GM18868 (cell line): Measurements from ENCODE around the gene LRRC17.

Experiments
- ATAC-seq: cut with Tn5 transposase; IDR thresholded peaks from one replicate; pipeline ENCODE4 v1.9.1; 2021; ENCODE audit warnings: mild to moderate bottlenecking, moderate library complexity; ENCODE audit not compliant: unreplicated experiment

The LRRC17 gene

GRCh38 chr7:102985176-102985783 is 72.5 kb downstream of the LRRC17 start:
- ATAC-seq: no peak

DNA sequence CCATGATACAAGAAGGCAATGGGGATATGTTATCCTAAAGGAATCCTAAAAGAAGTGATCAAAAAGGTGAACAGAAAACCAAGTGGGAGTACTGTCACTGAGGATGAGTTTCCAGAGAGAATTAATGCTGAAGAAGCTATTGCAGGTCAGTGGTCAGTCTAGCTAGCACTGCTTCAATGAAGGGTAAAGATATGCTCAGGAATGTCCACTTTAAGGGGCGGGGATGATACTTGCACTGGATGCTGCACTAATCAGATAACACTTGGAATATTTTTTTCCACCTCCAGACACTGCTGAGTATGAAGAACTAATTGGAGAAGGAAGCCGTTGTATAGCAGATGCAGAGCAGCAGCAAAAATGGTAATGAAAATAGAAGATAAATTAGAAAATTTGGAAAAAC is 75.3 kb downstream of the LRRC17 start:
- no peak for ATAC-seq

- no peak for ATAC-seq
Measured at GRCh38 chr7:102988631-102989560, 76.1 kb downstream of the LRRC17 start.

GRCh38 chr7:102990642-102991041 is 77.8 kb downstream of the LRRC17 start:
- no peak for ATAC-seq

- ATAC-seq: no peak
Measured at GRCh38 chr7:102991077-102991539, 78.3 kb downstream of the LRRC17 start.

DNA sequence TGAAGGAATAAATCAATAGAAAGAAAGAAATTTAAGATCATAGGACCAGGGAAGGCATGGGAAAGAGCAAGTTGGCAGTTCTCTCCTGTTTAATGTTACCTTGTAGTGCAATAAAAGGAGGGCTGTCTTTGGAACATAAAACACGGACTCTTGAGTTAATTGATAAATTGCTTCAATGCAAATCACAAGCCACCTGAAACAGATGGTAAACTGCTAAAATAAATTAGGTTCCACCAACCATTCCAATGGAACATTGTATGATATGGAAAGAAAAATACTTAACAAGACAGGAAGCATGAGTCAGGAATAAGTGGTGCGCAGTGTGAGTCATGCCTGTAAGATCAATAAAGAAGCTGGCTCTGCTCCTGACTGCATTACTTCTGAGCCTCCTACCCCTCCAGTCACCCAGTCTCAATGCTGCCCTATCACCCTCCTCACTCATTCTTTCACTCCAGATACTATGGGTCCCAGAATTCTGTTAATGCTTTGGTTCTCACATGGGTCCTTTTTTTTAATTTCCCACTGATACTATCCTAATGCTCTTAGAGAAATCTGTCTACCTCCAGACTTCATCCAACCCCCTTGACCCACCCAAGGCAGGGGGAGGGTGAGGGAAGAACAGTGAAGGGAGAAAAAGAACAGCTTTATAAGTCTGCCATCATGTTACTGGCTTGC is 78.9 kb downstream of the LRRC17 start:
- ATAC-seq: no peak

DNA sequence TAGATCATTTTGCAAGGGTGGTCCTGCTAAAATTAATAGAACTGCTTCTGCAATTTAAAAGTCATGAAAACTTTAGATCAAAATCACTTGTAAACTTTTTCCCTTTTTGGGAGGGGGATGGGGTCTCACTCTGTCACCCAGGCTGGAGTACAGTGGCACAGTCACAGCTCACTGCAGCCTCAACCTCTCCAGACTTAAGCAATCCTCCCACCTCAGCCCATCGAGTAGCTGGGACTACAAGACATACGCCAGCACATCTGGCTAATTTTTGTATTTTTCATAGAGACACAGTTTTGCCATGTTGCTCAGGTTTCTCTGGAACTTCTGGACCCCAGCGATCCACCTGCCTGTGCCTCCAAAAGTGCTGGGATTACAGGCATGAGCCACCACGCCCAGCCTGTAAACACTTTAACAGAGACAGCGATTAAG is 79.7 kb downstream of the LRRC17 start:
- ATAC-seq: no peak

DNA sequence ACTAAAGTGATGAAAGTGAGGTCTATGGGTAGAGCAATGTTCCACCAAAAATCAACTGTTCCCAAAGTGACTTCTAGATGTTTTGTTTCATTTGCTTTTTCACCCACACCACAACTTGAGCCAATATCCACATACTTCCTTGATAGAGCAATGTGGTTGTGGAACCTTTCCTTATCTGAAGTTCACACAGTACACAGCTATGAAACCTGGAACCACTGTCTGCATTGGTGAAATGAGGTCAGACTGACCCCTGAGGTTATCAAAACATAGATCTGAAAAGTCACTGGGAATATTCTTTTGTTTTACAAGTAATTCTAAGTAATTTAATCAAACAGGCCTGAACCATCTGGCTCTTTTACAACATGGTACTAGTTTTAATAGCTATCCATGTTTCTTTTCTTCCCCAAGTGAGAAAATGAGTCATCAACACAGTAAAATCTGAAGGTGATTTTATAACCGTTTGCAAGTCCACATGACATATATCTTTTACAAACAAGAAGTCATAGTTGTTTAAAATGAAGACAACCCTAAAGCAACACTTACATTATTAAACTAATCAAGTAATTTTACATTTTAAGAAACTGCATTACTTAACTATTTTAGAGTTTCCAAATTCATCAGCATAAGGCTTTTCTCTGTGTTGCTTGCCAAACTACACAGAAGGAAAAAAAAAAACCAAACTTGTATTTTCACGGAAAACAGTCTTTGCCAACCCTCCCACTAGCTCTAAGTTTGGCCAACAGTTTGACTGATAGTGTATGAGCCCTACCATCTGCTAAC is 80.3 kb downstream of the LRRC17 start:
- no peak for ATAC-seq

DNA sequence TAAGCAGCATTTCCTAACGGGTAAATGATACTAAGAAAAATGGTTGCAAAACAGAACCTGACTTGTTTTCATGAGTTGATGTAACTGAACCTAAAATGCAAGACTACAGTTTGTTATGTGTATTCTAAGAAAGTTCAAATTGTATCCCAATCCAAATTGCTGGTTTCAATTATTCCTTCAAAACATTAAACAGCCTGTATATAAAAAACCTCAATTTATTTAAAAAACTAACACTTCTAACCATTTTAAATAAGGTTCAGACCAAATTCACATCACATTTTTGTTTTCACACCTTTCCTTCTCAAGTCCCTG is 80.9 kb downstream of the LRRC17 start:
- no peak for ATAC-seq

GRCh38 chr7:102994567-102994966 is 81.8 kb downstream of the LRRC17 start:
- ATAC-seq: no peak
